H9 (cell line): Measurements from ENCODE around the gene NUDT16L1. TPM values are rescaled to one million over a fixed set of nuclear protein-coding genes. Genes with fewer than 3 reads are reported as not detected.
A peak's percentile ranks its signal among the peaks of the same experiment; 100 is the strongest.

Experiments used
- DNase-seq: peaks from one replicate; pipeline ENCODE4 v3.0.0-alpha.2; 2017
- H2AFZ ChIP-seq: one replicate; pipeline ENCODE4 v1.6.1; 2013; ENCODE audit warnings: mild to moderate bottlenecking, low read length, control low read depth, moderate library complexity
- H2AK5ac ChIP-seq: 2 replicates; pipeline ENCODE4 v1.6.1; 2013; ENCODE audit warnings: low read length, control low read depth, mixed read lengths; ENCODE audit not compliant: insufficient read length
- H2BK120ac ChIP-seq: one replicate; pipeline ENCODE4 v1.6.1; 2013; ENCODE audit warnings: low read depth, mild to moderate bottlenecking, low read length, control low read depth, inconsistent platforms; ENCODE audit not compliant: poor library complexity, severe bottlenecking
- H2BK12ac ChIP-seq: 2 replicates; pipeline ENCODE4 v1.6.1; 2013; ENCODE audit warnings: low read length, control low read depth, mixed read lengths, low read depth; ENCODE audit not compliant: insufficient read length
- H2BK15ac ChIP-seq: 2 replicates; pipeline ENCODE4 v1.6.1; 2013; ENCODE audit warnings: low read depth, low read length, control low read depth
- H2BK20ac ChIP-seq: one replicate; pipeline ENCODE4 v1.6.1; 2013; ENCODE audit warnings: low read depth, mild to moderate bottlenecking, low read length, control low read depth, inconsistent platforms; ENCODE audit not compliant: poor library complexity, severe bottlenecking
- H2BK5ac ChIP-seq: 2 replicates; pipeline ENCODE4 v1.6.1; 2013; ENCODE audit warnings: low read length, control low read depth, mixed read lengths; ENCODE audit not compliant: insufficient read length
- H3K14ac ChIP-seq: 2 replicates; pipeline ENCODE4 v1.6.1; 2013; ENCODE audit warnings: low read length, control low read depth; ENCODE audit not compliant: insufficient read depth
- H3K18ac ChIP-seq: 2 replicates; pipeline ENCODE4 v1.6.1; 2013; ENCODE audit warnings: low read depth, mild to moderate bottlenecking, mixed read lengths, low read length, control low read depth; ENCODE audit not compliant: insufficient read length
- H3K23ac ChIP-seq: 2 replicates; pipeline ENCODE4 v1.6.1; 2013; ENCODE audit warnings: low read length, control low read depth, mixed read lengths, low read depth; ENCODE audit not compliant: insufficient read length
- H3K23me2 ChIP-seq: 2 replicates; pipeline ENCODE4 v1.6.1; 2013; ENCODE audit warnings: low read depth, mild to moderate bottlenecking, mixed read lengths, low read length, control low read depth; ENCODE audit not compliant: insufficient read length, poor library complexity, severe bottlenecking
- H3K27ac ChIP-seq: 2 replicates; pipeline ENCODE4 v1.5.1; 2013; ENCODE audit warnings: low read length, control low read depth, mixed read lengths, low read depth; ENCODE audit not compliant: insufficient read length
- H3K27me3 ChIP-seq: 2 replicates; pipeline ENCODE4 v1.6.1; 2013; ENCODE audit warnings: low read length, control low read depth, inconsistent platforms; ENCODE audit not compliant: insufficient read depth
- H3K4ac ChIP-seq: 2 replicates; pipeline ENCODE4 v1.6.1; 2013; ENCODE audit warnings: low read depth, mild to moderate bottlenecking, control low read depth, inconsistent platforms, low read length, moderate library complexity
- H3K4me1 ChIP-seq: 2 replicates; pipeline ENCODE4 v1.6.1; 2013; ENCODE audit warnings: low read length, control low read depth, inconsistent platforms; ENCODE audit not compliant: insufficient read depth
- H3K4me2 ChIP-seq: 2 replicates; pipeline ENCODE4 v1.6.1; 2013; ENCODE audit warnings: low read length, control low read depth, mixed read lengths; ENCODE audit not compliant: insufficient read length, insufficient read depth
- H3K56ac ChIP-seq: 2 replicates; pipeline ENCODE4 v1.6.1; 2013; ENCODE audit warnings: low read depth, mild to moderate bottlenecking, mixed read lengths, low read length, control low read depth; ENCODE audit not compliant: insufficient read length
- H3K79me1 ChIP-seq: 2 replicates; pipeline ENCODE4 v1.6.1; 2013; ENCODE audit warnings: low read depth, mild to moderate bottlenecking, moderate library complexity, low read length, control low read depth, inconsistent platforms; ENCODE audit not compliant: insufficient read depth, poor library complexity, severe bottlenecking
- H3K79me2 ChIP-seq: 2 replicates; pipeline ENCODE4 v1.6.1; 2013; ENCODE audit warnings: low read length, control low read depth, inconsistent platforms; ENCODE audit not compliant: insufficient read depth
- H3K9ac ChIP-seq: 2 replicates; pipeline ENCODE4 v1.6.1; 2013; ENCODE audit warnings: low read length, control low read depth, mixed read lengths; ENCODE audit not compliant: insufficient read length; ENCODE audit errors: extremely low read depth
- H3K9me3 ChIP-seq: one replicate; pipeline ENCODE4 v1.6.1; 2013; ENCODE audit warnings: low read depth, low read length, inconsistent platforms; ENCODE audit not compliant: control insufficient read depth
- H3T11ph ChIP-seq: one replicate; pipeline ENCODE4 v1.6.1; 2013; ENCODE audit warnings: mild to moderate bottlenecking, low read length, control low read depth, inconsistent platforms
- H4K20me1 ChIP-seq: one replicate; pipeline ENCODE4 v1.6.1; 2013; ENCODE audit not compliant: control insufficient read depth, insufficient read length, insufficient read depth
- H4K5ac ChIP-seq: 2 replicates; pipeline ENCODE4 v1.6.1; 2013; ENCODE audit warnings: low read depth, mild to moderate bottlenecking, mixed read lengths, low read length, control low read depth; ENCODE audit not compliant: insufficient read length
- H4K8ac ChIP-seq: replicated peaks from 2 replicates; pipeline ENCODE4 v1.6.1; 2013; ENCODE audit warnings: low read length, control low read depth, mixed read lengths, low read depth; ENCODE audit not compliant: insufficient read length
- H4K91ac ChIP-seq: 2 replicates; pipeline ENCODE4 v1.6.1; 2013; ENCODE audit warnings: low read depth, mild to moderate bottlenecking, moderate library complexity, mixed read lengths, low read length, control low read depth; ENCODE audit not compliant: insufficient read length
- H3K27ac Mint-ChIP-seq, 3 experiments: 2 replicates in 2 of 3; 3 replicates in 1 of 3; pipeline ENCODE4 v1.8.0; 2020 to 2021; ENCODE audit warnings: mixed read lengths in 3 of 3, mild to moderate bottlenecking in 1 of 3, moderate library complexity in 1 of 3
- H3K27me3 Mint-ChIP-seq: 2 replicates; pipeline ENCODE4 v1.8.0; 2021; ENCODE audit warnings: low read depth, mild to moderate bottlenecking, moderate library complexity, mixed read lengths
- H3K36me3 Mint-ChIP-seq, 3 experiments: 2 replicates in 2 of 3; 3 replicates in 1 of 3; pipeline ENCODE4 v1.8.0; 2020 to 2021; ENCODE audit warnings: low read depth in 3 of 3, mixed read lengths in 3 of 3; ENCODE audit not compliant: insufficient read depth in 1 of 3
- H3K4me1 Mint-ChIP-seq, 2 experiments: 2 replicates each; pipeline ENCODE4 v1.8.0; 2020; ENCODE audit warnings: mixed read lengths in 2 of 2
- H3K4me3 Mint-ChIP-seq, 2 experiments: 2 replicates in 1 of 2; 3 replicates in 1 of 2; pipeline ENCODE4 v1.8.0; 2020 to 2021; ENCODE audit warnings: mild to moderate bottlenecking in 2 of 2, mixed read lengths in 2 of 2, moderate library complexity in 1 of 2
- H3K9me3 Mint-ChIP-seq, 2 experiments: 2 replicates in 1 of 2; 3 replicates in 1 of 2; pipeline ENCODE4 v1.8.0; 2020; ENCODE audit warnings: mild to moderate bottlenecking in 2 of 2, mixed read lengths in 2 of 2, moderate library complexity in 1 of 2
- CTCF ChIP-seq: fragments of 200-600 bp; sonication (generic); conservative IDR thresholded peaks from 3 replicates; pipeline ENCODE4 v1.8.0; 2021; ENCODE audit warnings: antibody characterized with exemption, mild to moderate bottlenecking
- WGBS: extraction: QIAGEN DNeasy Blood & Tissue Kit; methylation state at CpG from one replicate; pipeline ENCODE4 v1.1.7; 2013; ENCODE audit warnings: missing lambda C conversion rate, low lambda C conversion rate, mixed read lengths; ENCODE audit not compliant: insufficient read length; ENCODE audit errors: extremely low coverage; 5-methylcytosine and 5-hydroxymethylcytosine counted together
- total RNA-seq: library from RNA; stranded (reverse); gene quantifications from 2 replicates; pipeline ENCODE4 v1.2.1, GENCODE V29; 2021

NUDT16L1 gene
- total RNA-seq, 1 experiment from 2014 or later = 49.4 TPM

GRCh38 chr16:4733747-4734062 is 40.3 kb downstream of the NUDT16L1 start:
- H3K27me3 Mint-ChIP-seq = peaks cover 4% of the 10 kb centered on the region
- no peak overlapping the region for H2BK120ac ChIP-seq
- H3K9me3 Mint-ChIP-seq = no peaks in the 10 kb centered on the region; a peak in 1 of 5 replicates
- H3K4me2 ChIP-seq = peak overlapping the region; percentile 76
- peaks cover 9% of the 10 kb centered on the region for H3K23me2 ChIP-seq
- H3K14ac ChIP-seq = no peak overlapping the region
- H4K8ac ChIP-seq = no peak overlapping the region
- H3K4me3 Mint-ChIP-seq = peak overlapping the region; percentile 92 to 97
- no peak for TF ChIP-seq CTCF
- H2AK5ac ChIP-seq = no peak overlapping the region
- H3K79me2 ChIP-seq = peaks cover 4% of the 10 kb centered on the region; the same call in 1 of the 2 replicates
- no peak overlapping the region for H3K23ac ChIP-seq
- H2BK5ac ChIP-seq = no peak overlapping the region
- H3K27ac Mint-ChIP-seq = peak overlapping the region; percentile 83 to 94 (median 94)
- H3K9me3 ChIP-seq = no peaks in the 10 kb centered on the region
- no peaks in the 10 kb centered on the region for H4K20me1 ChIP-seq
- H3K27ac ChIP-seq = no peak overlapping the region
- H2AFZ ChIP-seq = no peak overlapping the region
- no peaks in the 10 kb centered on the region for H3K4me1 ChIP-seq
- H3K56ac ChIP-seq = no peak overlapping the region
- H2BK12ac ChIP-seq = no peak overlapping the region
- H2BK20ac ChIP-seq = no peak overlapping the region
- H4K91ac ChIP-seq = no peak overlapping the region
- no peak overlapping the region for H4K5ac ChIP-seq
- no peak overlapping the region for H3K18ac ChIP-seq
- peaks cover 0 to 18% (median 17%) of the 10 kb centered on the region in 3 experiments; a peak in 5 of 7 replicates for H3K36me3 Mint-ChIP-seq
- no peak for DNase-seq
- H3K9ac ChIP-seq = peak overlapping the region; percentile 53
- H2BK15ac ChIP-seq = no peak overlapping the region
- no peaks in the 10 kb centered on the region for H3K27me3 ChIP-seq
- H3K79me1 ChIP-seq = peaks cover 4% of the 10 kb centered on the region
- peaks cover 8 to 12% of the 10 kb centered on the region in 2 experiments for H3K4me1 Mint-ChIP-seq
- H3T11ph ChIP-seq = no peak overlapping the region
- no peak overlapping the region for H3K4ac ChIP-seq
- no CpG with 5 or more reads among the region's 19 CpGs for WGBS
